Muscle layer of duodenum (tissue), 2 donors: ENCODE results near the gene GPR162.
A peak's percentile ranks its signal among the peaks of the same experiment; 100 is the strongest.

Experiments used
- H3K27ac ChIP-seq: one replicate; pipeline ENCODE4 v1.7.0; 2013; ENCODE audit warnings: mild to moderate bottlenecking, low read length
- H3K27me3 ChIP-seq: one replicate; pipeline ENCODE4 v1.7.0; 2013; ENCODE audit warnings: low read depth, mild to moderate bottlenecking, control low read depth, low read length
- H3K36me3 ChIP-seq, 2 donors: one replicate each; pipeline ENCODE4 v1.7.0; 2013; ENCODE audit warnings: low read length in 2 of 2, control low read depth in 1 of 2, mild to moderate bottlenecking in 1 of 2; ENCODE audit not compliant: insufficient read depth in 2 of 2, control insufficient read depth in 1 of 2
- H3K4me1 ChIP-seq, 2 donors: one replicate each; pipeline ENCODE4 v1.7.0; 2013; ENCODE audit warnings: low read length in 2 of 2, mild to moderate bottlenecking in 2 of 2, control low read depth in 1 of 2, moderate library complexity in 1 of 2; ENCODE audit not compliant: insufficient read depth in 2 of 2, control insufficient read depth in 1 of 2
- H3K4me3 ChIP-seq, 2 donors: one replicate each; pipeline ENCODE4 v1.7.0; 2013; ENCODE audit warnings: low read length in 2 of 2, low read depth in 1 of 2, mild to moderate bottlenecking in 1 of 2
- H3K9me3 ChIP-seq, 2 donors: one replicate each; pipeline ENCODE4 v1.7.0; 2013; ENCODE audit warnings: low read length in 2 of 2, control low read depth in 1 of 2, mild to moderate bottlenecking in 1 of 2; ENCODE audit not compliant: control insufficient read depth in 1 of 2
- donor health status: healthy.

GPR162 gene

DNA sequence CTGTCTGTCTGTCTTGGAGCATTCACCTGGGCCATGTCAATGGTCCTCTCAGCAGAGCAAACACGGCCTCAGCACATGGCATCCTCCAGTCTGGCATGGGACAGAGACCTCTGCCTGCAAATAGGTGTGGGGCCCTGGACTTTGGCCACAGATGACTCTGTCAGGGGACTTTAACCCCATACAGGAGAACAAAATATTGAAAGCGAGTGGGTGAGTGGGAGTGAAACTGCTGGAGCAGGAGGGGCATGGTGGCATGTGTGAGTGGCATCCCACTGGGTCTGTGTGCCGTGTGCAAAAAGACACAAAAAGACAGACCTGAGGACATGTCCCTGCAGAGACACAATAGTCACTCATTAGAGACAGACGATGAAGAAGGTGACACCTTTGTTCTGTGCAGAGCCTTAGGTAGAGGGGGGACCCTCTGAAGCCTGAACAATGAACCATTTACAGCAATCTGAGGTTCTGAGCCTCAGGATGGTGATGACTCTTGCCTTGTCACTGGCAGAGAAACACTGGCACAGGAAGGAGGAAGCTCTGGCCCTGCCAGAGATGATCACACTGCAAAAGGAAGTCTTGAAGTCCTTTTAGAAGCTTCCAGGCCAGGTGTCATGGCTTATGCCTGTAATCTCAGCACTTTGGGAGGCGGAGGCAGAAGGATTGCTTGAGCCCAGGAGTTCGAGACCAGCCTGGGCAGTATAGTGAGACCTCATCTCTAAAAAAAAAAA is 41.8 kb upstream of the GPR162 start:
- Histone ChIP-seq H3K36me3 (no peaks in the 10 kb centered on the region), H3K4me1 (peaks cover 3 to 23% of the 10 kb centered on the region in 2 donors), H3K9me3 (no peaks in the 10 kb centered on the region), H3K27me3 (no peaks in the 10 kb centered on the region), H3K27ac (no peak overlapping the region), H3K4me3 (no peak overlapping the region)

DNA sequence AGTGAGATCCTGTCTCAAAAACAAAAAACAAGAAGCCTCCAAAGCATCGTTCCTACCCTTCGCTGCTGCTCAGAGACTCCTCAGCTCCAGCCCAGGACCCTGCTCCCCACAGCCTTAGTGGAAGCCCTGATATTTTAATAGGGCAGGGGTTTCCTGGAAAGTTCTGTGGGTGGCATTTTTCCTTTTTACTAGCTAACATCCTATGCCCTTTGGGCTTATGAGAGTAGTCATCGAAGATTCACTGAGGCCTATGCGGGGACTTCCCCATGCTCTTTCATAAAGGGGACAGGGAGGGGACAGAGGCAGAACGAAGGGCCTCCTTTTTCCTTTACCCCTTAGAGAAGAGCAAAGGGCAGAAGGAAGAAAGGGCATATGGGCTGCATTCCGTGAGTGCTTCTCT is 41.0 kb upstream of the GPR162 start:
- H3K36me3 ChIP-seq: no peaks in the 10 kb centered on the region
- no peaks in the 10 kb centered on the region for H3K9me3 ChIP-seq
- no peak overlapping the region for H3K4me3 ChIP-seq
- H3K4me1 ChIP-seq: peaks cover 3 to 23% of the 10 kb centered on the region in 2 donors
- no peaks in the 10 kb centered on the region for H3K27me3 ChIP-seq
- H3K27ac ChIP-seq: no peak overlapping the region

DNA sequence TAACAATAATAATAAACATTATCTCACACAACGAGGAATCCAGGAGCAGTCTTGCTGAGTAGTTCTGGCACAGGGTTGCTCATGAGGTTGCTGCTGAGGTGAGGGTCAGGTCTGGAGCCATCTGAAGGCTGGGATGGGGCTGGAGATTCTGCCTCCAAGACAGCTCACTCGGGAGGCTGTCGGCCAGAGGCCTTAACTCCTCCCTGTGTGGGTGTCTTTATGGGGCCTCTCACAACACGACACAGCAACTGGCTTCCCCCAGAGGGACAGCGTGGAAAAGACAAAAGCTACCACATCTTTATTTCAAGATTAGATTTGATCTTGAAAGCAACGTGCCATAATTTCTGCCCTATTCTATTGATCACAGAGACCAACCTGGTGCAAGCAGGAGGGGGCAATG is 39.5 kb upstream of the GPR162 start:
- Histone ChIP-seq H3K4me3 (no peak overlapping the region), H3K27me3 (no peaks in the 10 kb centered on the region), H3K36me3 (no peaks in the 10 kb centered on the region), H3K4me1 (peaks cover 3 to 23% of the 10 kb centered on the region in 2 donors), H3K9me3 (no peaks in the 10 kb centered on the region), H3K27ac (no peak overlapping the region)

DNA sequence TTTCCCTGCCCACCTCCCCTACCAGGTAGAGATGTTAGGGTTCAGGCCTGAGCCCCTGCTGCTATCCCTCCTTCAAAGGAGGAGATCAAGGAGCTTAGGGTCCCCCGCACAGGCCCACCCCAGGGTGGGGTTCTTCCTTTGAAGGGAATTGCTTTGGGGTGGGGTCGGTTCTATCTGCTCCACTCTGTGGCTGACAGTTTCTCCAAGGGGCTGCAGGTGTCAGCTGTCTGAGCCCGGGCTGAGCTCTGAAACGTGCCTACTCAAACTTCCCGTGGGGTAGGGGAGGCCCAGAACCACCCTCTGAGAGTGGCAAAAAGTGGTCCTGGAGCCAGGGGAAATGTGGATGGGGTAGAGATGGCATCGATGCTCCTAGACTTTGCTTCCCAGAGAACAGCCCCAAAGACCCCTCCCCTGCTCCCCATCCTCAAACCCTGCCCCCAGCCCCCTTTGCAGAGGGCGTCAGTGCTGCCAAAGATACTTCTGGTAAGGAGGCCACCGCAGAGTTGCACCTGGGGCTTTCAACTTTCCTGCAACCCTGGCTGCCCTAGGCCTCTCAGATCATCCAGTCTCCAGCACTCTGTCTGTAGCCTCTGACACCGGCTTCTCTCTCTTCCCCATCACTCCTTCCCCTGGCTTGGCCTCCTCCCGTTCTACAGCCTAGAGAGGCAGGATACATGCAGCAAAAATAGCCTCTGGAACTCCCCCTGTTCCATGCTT is 38.6 kb upstream of the GPR162 start:
- Histone ChIP-seq H3K27me3 (no peaks in the 10 kb centered on the region), H3K9me3 (no peaks in the 10 kb centered on the region), H3K36me3 (no peaks in the 10 kb centered on the region), H3K27ac (no peak overlapping the region), H3K4me1 (peaks cover 1 to 15% of the 10 kb centered on the region in 2 donors), H3K4me3 (no peak overlapping the region)

DNA sequence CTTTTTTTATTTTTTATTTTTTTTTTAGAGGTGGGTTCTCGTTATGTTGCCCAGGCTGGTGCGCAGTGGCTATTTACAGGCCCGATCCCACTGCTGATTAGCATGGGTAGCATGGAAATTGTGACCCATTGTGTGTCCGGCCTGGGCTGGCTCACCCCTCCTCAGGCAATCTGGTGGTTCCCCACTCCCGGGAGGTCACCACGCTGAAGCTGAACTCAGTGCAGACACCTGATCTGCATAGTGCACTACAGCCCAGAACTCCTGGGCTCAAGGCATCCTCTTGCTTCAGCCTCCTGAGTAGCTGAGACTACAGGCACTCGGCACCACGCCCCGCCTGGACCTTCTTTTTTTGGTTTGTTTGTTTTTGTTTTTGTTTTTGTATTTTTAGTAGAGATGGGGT is 37.8 kb upstream of the GPR162 start:
- H3K27ac ChIP-seq: no peak overlapping the region
- H3K27me3 ChIP-seq: no peaks in the 10 kb centered on the region
- H3K4me3 ChIP-seq: no peak overlapping the region
- peaks cover 0 to 7% of the 10 kb centered on the region in 2 donors for H3K4me1 ChIP-seq
- no peaks in the 10 kb centered on the region for H3K36me3 ChIP-seq
- no peaks in the 10 kb centered on the region for H3K9me3 ChIP-seq

DNA sequence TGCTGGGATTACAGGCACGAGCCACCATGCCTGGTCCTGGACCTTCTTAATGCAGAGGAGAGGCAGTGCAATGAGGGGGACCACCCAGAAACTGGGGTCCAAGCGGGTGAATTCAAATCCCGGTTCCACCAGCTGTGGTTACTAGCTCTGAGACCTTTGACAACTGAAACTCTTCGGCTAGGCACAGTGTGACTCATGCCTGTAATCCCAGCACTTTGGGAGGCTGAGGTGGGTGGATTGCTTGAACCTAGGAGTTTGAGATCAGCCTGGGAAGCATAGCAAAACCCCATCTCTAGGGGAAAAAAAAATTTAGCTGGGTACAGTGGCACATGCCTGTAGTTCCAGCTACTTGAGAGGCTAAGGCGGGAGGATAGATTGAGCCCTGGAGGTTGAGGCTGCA is 37.3 kb upstream of the GPR162 start:
- H3K4me3 ChIP-seq: no peak overlapping the region
- H3K36me3 ChIP-seq: no peaks in the 10 kb centered on the region
- peaks cover 0 to 3% of the 10 kb centered on the region in 2 donors for H3K4me1 ChIP-seq
- no peak overlapping the region for H3K27ac ChIP-seq
- H3K9me3 ChIP-seq: no peaks in the 10 kb centered on the region
- no peaks in the 10 kb centered on the region for H3K27me3 ChIP-seq

DNA sequence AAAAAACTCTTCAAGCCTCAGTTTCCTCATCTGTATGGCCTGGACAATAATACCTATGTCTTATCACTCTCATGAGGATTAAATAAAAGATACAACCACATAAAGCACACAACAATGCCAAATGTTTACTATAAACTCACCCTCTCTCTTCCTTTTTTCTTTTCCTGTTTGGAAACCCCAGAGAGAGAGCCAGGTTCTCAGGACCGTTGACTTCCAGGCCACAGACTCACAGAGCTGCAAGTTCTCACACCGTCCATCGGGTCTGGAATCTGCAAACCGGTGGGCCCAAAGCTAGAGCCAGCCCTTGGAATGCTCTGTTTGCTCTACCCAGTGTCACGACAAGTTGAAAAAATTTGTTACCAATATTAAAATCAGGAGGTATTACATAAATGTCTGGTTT is 36.9 kb upstream of the GPR162 start:
- Histone ChIP-seq H3K27me3 (no peaks in the 10 kb centered on the region), H3K9me3 (no peaks in the 10 kb centered on the region), H3K27ac (no peak overlapping the region), H3K4me3 (no peak overlapping the region), H3K4me1 (no peaks in the 10 kb centered on the region), H3K36me3 (no peaks in the 10 kb centered on the region)

DNA sequence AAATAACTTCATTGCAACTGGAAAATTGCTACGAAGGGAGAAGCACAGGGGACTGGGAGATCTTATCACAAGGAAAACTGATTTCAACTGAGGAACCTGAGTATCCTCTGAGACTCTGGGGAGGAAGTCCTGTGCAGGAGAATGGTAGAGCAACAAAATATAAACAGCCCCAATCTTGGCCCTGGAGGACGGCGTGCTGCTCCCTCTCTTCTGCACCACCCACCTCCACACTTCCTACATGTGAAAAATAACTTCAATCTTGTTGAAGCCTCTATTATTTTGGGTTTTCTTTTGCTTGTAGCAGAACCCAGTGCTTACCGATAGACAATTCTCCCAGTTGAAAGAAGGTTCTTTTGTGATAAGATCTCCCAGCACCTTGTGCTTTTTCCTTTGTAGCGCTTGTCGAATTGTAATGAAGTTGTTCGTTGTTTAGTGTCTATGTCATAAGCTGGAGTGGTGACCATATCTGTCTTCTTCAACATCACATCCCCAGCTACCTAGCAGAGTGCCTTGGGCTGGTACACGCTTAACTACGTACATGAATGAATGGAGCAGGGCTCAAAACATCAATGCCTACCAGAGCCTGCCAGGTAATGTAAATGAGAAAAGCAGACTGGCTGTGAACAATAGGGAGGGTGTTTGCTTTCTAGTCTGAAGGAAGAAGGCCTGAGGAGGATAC is 35.1 kb upstream of the GPR162 start:
- Histone ChIP-seq H3K27me3 (no peaks in the 10 kb centered on the region), H3K36me3 (no peaks in the 10 kb centered on the region), H3K4me3 (no peak overlapping the region), H3K4me1 (no peaks in the 10 kb centered on the region), H3K27ac (no peak overlapping the region), H3K9me3 (no peaks in the 10 kb centered on the region)

DNA sequence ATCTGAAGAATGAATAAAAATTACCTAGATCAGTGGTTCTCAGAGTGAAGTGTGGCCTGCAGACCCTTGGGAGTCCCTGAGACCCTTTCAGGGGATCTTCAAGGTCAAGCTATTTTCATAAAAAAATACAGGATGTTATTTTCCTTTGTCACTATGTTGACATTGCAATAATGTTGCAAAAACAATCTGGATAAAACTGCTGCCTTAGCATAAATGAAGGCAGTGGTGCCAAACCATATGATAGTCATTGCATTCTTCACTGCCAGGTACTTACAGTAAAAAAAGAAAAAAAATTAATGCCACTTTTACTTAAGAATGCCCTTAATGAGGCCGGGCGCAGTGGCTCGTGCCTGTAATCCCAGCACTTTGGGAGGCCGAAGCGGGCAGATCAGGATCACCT is 34.3 kb upstream of the GPR162 start:
- no peak overlapping the region for H3K4me3 ChIP-seq
- no peak overlapping the region for H3K27ac ChIP-seq
- no peaks in the 10 kb centered on the region for H3K9me3 ChIP-seq

DNA sequence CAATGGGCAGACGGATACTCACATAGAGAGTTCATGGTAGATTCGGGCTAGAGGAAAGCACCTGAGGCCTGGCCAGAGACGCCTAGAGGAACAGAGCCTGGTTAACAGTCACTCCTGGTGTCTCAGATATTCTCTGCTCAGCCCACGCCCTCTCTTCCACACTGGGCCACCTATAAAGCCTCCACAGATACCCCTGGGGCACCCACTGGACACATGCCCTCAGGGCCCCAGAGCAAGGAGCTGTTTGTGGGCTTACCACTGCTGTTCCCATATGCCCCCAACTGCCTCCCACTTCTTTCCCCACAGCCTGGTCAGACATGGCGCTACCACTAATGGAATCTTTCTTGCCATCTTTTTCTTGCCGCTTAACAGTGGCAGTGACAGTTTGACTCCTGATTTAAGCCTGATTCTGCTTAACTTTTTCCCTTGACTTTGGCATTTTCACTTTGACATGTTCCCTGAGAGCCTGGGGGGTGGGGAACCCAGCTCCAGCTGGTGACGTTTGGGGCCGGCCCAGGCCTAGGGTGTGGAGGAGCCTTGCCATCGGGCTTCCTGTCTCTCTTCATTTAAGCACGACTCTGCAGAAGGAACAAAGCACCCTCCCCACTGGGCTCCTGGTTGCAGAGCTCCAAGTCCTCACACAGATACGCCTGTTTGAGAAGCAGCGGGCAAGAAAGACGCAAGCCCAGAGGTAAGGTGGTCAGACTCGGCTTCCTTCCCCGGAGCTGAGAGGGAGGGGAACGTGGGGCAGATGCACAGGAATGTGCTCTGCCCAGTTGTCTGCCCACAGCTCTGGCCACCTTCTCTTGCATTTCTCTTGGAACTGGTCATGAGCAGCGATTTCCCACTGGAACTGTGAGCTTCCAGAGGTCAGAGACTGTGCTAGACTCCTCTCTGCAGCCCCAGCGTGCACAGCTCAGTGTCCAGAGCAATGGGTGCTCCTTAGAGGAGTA is 32.4 kb upstream of the GPR162 start, which contains the start of gene CD4:
Gene CD4 (plus strand): TSS at position 557 of the 953 bp plus-strand sequence. CDS start 10,611 bp downstream, outside the sequence.
- Histone ChIP-seq H3K4me3 (peak within 1 kb of the TSS; percentile 2 to 13), H3K9me3 (no peaks in the 10 kb centered on the region), H3K27ac (peak within 1 kb of the TSS; percentile 23), H3K27me3 (no peaks in the 10 kb centered on the region), H3K36me3 (no peaks in the 10 kb centered on the region), H3K4me1 (peaks cover 0 to 10% of the 10 kb centered on the region in 2 donors)

More for the DNA sequence above, 34.3 kb upstream of the GPR162 start:
- Histone ChIP-seq H3K36me3 (no peaks in the 10 kb centered on the region), H3K4me1 (peaks cover 0 to 1% of the 10 kb centered on the region in 2 donors), H3K27me3 (no peaks in the 10 kb centered on the region)
